Measurements from ENCODE around the gene CNIH1.

DNA sequence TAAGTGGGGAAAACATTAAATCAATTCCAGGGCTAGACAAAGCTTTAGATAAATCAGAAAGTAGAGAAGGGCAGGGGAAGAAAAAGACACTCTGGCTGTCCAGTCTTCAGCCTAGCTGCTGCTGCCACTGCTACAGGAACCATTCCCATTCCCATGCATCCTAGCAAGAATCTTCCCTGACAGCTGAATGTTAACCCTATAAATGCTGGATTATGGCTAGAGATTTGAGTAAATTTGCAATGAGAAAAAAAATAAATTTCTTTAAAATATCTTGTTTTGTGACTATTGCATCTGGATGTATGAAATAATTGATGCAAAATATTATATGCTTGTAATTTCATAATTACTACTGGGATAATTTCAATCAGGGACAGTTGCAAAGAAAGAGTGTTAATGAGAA, 59.4 kb downstream of the CNIH1 start:
- TF ChIP-seq, protein P1, sequence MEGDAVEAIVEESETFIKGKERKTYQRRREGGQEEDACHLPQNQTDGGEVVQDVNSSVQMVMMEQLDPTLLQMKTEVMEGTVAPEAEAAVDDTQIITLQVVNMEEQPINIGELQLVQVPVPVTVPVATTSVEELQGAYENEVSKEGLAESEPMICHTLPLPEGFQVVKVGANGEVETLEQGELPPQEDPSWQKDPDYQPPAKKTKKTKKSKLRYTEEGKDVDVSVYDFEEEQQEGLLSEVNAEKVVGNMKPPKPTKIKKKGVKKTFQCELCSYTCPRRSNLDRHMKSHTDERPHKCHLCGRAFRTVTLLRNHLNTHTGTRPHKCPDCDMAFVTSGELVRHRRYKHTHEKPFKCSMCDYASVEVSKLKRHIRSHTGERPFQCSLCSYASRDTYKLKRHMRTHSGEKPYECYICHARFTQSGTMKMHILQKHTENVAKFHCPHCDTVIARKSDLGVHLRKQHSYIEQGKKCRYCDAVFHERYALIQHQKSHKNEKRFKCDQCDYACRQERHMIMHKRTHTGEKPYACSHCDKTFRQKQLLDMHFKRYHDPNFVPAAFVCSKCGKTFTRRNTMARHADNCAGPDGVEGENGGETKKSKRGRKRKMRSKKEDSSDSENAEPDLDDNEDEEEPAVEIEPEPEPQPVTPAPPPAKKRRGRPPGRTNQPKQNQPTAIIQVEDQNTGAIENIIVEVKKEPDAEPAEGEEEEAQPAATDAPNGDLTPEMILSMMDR (IDR thresholded peaks at IDR 0.05): no peak
- TF ChIP-seq POLR2AphosphoS5 (IDR thresholded peaks at IDR 0.05): no peak
- TF ChIP-seq POLR2A (IDR thresholded peaks at IDR 0.05): no peak
- TF ChIP-seq EP300 (IDR thresholded peaks at IDR 0.05): no peak

Measured in suprapubic skin (tissue), 4 donors.